GM18868 (cell line): Measurements from ENCODE around the gene CCSER1.
"Not testable (repeated sequence)": the region's sequence is repeated elsewhere in the genome, so short reads cannot be mapped to it uniquely, and the experiment has no call there.

ENCODE experiments used
- ATAC-seq: cut with Tn5 transposase; IDR thresholded peaks from one replicate; pipeline ENCODE4 v1.9.1; 2021; ENCODE audit warnings: mild to moderate bottlenecking, moderate library complexity; ENCODE audit not compliant: unreplicated experiment

Gene CCSER1

GRCh38 chr4:90425893-90426292 is 298.7 kb downstream of the CCSER1 start:
- no peak for ATAC-seq

GRCh38 chr4:90438522-90438921 is 311.3 kb downstream of the CCSER1 start:
- no peak for ATAC-seq

GRCh38 chr4:90441770-90442169 is 314.6 kb downstream of the CCSER1 start:
- no peak for ATAC-seq

- ATAC-seq = no peak
These were observed 315.4 kb downstream of the CCSER1 start for GRCh38 chr4:90442619-90443018.

- no peak for ATAC-seq
These were observed 316.0 kb downstream of the CCSER1 start for GRCh38 chr4:90443231-90443630.

- no peak for ATAC-seq
These were observed 317.7 kb downstream of the CCSER1 start for GRCh38 chr4:90444904-90445303.

- ATAC-seq = no peak
These were observed 318.2 kb downstream of the CCSER1 start for GRCh38 chr4:90445380-90445779.

GRCh38 chr4:90449626-90450025 is 322.4 kb downstream of the CCSER1 start:
- no peak for ATAC-seq

- no peak for ATAC-seq
These were observed 329.7 kb downstream of the CCSER1 start for GRCh38 chr4:90456891-90457290.

- ATAC-seq = no peak
These were observed 330.6 kb downstream of the CCSER1 start for GRCh38 chr4:90457817-90458216.

GRCh38 chr4:90458576-90458975 is 331.4 kb downstream of the CCSER1 start:
- ATAC-seq = no peak

GRCh38 chr4:90474484-90474883 is 347.3 kb downstream of the CCSER1 start:
- ATAC-seq = no peak

GRCh38 chr4:90476019-90476418 is 348.8 kb downstream of the CCSER1 start:
- no peak for ATAC-seq

GRCh38 chr4:90476586-90476985 is 349.4 kb downstream of the CCSER1 start:
- ATAC-seq = no peak

GRCh38 chr4:90484894-90485293 is 357.7 kb downstream of the CCSER1 start:
- not testable (repeated sequence) for ATAC-seq

GRCh38 chr4:90486346-90486745 is 359.2 kb downstream of the CCSER1 start:
- ATAC-seq = no peak

GRCh38 chr4:90495211-90495610 is 368.0 kb downstream of the CCSER1 start:
- ATAC-seq = no peak

GRCh38 chr4:90495936-90496335 is 368.7 kb downstream of the CCSER1 start:
- ATAC-seq = no peak

- no peak for ATAC-seq
These were observed 371.0 kb downstream of the CCSER1 start for GRCh38 chr4:90498175-90498574.

- no peak for ATAC-seq
These were observed 376.5 kb downstream of the CCSER1 start for GRCh38 chr4:90503677-90504076.

- no peak for ATAC-seq
These were observed 388.0 kb downstream of the CCSER1 start for GRCh38 chr4:90515191-90515590.

- no peak for ATAC-seq
These were observed 401.4 kb downstream of the CCSER1 start for GRCh38 chr4:90528551-90528950.

GRCh38 chr4:90536408-90536807 is 409.2 kb downstream of the CCSER1 start:
- ATAC-seq = no peak

GRCh38 chr4:90537491-90537890 is 410.3 kb downstream of the CCSER1 start:
- no peak for ATAC-seq
